Ishikawa (cell line): ENCODE data around the gene IL31RA.
A peak's percentile ranks its signal among the peaks of the same experiment; 100 is the strongest.

Experiments
- CEBPB ChIP-seq: IDR thresholded peaks from 2 replicates; pipeline ENCODE4 v1.6.1; 2012
- CREB1 ChIP-seq: IDR thresholded peaks from 2 replicates; pipeline ENCODE4 v1.6.1; 2012; ENCODE audit warnings: low read depth
- EGR1 ChIP-seq: IDR thresholded peaks from 2 replicates; pipeline ENCODE4 v1.6.1; 2012
- EP300 ChIP-seq: IDR thresholded peaks from 2 replicates; pipeline ENCODE4 v1.6.1; 2012; ENCODE audit warnings: borderline replicate concordance
- FOXM1 ChIP-seq: IDR thresholded peaks from 2 replicates; pipeline ENCODE4 v1.6.1; 2012; ENCODE audit warnings: low read depth, borderline replicate concordance
- NFIC ChIP-seq: IDR thresholded peaks from 2 replicates; pipeline ENCODE4 v1.6.1; 2012
- RAD21 ChIP-seq: IDR thresholded peaks from 2 replicates; pipeline ENCODE4 v1.6.1; 2012; ENCODE audit warnings: low read depth
- TAF1 ChIP-seq: IDR thresholded peaks from 2 replicates; pipeline ENCODE4 v1.6.1; 2012; ENCODE audit warnings: low read depth, mild to moderate bottlenecking
- TCF12 ChIP-seq: IDR thresholded peaks from 2 replicates; pipeline ENCODE4 v1.6.1; 2012; ENCODE audit warnings: low read depth
- TEAD4 ChIP-seq: IDR thresholded peaks from 2 replicates; pipeline ENCODE4 v1.6.1; 2012
- YY1 ChIP-seq: IDR thresholded peaks from 2 replicates; pipeline ENCODE4 v1.6.1; 2012; ENCODE audit warnings: low read depth
- ZBTB7A ChIP-seq: IDR thresholded peaks from 2 replicates; pipeline ENCODE4 v1.6.1; 2012; ENCODE audit warnings: low read depth
- TF ChIP-seq, protein P1 (sequence below): IDR thresholded peaks from 2 replicates; pipeline ENCODE4 v1.6.1; 2012
- TF ChIP-seq, protein P2 (sequence below): IDR thresholded peaks from 2 replicates; pipeline ENCODE4 v1.6.1; 2012; ENCODE audit warnings: low read depth, mild to moderate bottlenecking
- TF ChIP-seq, protein P3 (sequence below): IDR thresholded peaks from 2 replicates; pipeline ENCODE4 v1.6.1; 2012

The IL31RA gene

DNA sequence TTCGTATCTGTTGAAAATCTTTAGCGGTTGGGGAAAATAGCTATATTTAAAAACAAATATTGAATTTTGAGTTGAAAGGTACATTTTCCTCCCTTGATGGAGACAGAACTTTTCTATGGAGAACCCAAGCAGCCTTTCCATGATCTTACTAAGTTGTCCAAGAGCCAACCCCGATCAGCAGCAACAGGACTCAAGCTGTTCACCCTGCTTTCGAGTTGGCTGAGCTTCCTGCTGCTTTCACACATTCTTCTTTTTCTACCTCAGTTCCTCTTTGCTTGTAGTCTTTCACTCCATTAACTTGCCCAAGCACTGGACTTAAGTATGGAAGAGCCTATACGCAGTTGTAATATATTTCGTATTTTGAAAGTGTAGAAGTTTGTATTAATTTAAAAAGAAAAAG, 84.2 kb downstream of the IL31RA start:
- TF ChIP-seq, protein P1, sequence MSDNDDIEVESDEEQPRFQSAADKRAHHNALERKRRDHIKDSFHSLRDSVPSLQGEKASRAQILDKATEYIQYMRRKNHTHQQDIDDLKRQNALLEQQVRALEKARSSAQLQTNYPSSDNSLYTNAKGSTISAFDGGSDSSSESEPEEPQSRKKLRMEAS, result no peak
- TF ChIP-seq CREB1, result no peak
- no peak for TF ChIP-seq EP300
- TF ChIP-seq TEAD4, result no peak

DNA sequence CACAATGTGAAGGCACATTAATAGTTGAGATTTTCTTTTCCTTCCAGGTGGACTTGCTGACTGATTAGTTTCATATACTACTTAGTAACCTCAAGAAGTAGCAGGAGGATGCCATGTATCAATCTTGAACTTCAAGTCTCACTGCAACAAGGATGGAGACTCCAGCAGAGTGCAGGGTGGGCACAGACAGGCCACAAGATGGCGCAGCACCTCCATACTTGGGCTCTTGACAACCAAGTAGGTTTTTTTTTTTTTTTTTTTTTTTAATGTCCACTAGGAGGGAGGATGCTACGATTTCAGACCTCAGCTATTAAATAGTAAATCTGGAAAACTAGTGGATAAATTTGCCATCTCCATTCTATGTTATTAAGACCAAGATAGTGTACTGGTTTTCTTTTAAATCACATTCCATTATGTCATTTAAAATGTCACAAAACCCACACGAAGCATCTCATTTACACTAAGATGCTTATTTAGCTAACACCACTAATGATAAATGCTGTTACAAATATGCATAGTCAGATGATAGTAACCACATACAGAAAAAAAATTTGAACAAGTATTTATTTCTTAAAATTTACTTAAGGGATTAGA, 85.0 kb downstream of the IL31RA start:
- TF ChIP-seq, protein P2, sequence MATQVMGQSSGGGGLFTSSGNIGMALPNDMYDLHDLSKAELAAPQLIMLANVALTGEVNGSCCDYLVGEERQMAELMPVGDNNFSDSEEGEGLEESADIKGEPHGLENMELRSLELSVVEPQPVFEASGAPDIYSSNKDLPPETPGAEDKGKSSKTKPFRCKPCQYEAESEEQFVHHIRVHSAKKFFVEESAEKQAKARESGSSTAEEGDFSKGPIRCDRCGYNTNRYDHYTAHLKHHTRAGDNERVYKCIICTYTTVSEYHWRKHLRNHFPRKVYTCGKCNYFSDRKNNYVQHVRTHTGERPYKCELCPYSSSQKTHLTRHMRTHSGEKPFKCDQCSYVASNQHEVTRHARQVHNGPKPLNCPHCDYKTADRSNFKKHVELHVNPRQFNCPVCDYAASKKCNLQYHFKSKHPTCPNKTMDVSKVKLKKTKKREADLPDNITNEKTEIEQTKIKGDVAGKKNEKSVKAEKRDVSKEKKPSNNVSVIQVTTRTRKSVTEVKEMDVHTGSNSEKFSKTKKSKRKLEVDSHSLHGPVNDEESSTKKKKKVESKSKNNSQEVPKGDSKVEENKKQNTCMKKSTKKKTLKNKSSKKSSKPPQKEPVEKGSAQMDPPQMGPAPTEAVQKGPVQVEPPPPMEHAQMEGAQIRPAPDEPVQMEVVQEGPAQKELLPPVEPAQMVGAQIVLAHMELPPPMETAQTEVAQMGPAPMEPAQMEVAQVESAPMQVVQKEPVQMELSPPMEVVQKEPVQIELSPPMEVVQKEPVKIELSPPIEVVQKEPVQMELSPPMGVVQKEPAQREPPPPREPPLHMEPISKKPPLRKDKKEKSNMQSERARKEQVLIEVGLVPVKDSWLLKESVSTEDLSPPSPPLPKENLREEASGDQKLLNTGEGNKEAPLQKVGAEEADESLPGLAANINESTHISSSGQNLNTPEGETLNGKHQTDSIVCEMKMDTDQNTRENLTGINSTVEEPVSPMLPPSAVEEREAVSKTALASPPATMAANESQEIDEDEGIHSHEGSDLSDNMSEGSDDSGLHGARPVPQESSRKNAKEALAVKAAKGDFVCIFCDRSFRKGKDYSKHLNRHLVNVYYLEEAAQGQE, result no peak
- TF ChIP-seq NFIC (no peak), RAD21 (peak; percentile 91)

DNA sequence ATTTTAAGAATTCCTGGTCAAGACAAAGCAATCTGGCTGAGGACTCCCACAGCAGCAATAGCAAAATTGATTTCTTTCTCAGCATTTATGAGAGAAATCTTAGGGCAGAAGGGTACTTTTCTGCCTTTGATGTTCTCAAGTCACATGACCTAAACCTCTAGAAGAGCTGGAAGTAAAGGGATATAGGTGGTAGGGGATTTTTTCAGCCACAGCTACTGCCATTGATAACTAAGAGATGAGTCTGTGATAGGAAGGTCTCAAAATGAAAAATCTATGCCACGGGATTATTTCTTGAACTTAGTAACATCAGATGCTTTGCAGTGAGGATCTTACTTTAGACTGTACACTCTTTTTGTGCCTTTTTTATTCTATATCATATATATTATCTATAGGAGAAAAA, 108.1 kb downstream of the IL31RA start:
- no peak for TF ChIP-seq CEBPB
- no peak for TF ChIP-seq EGR1
- no peak for TF ChIP-seq TAF1
- no peak for TF ChIP-seq TCF12
- TF ChIP-seq, protein P3, sequence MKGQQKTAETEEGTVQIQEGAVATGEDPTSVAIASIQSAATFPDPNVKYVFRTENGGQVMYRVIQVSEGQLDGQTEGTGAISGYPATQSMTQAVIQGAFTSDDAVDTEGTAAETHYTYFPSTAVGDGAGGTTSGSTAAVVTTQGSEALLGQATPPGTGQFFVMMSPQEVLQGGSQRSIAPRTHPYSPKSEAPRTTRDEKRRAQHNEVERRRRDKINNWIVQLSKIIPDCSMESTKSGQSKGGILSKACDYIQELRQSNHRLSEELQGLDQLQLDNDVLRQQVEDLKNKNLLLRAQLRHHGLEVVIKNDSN, result no peak
- TF ChIP-seq, protein P2, result no peak
- TF ChIP-seq EP300, result no peak
- TF ChIP-seq, protein P1, result no peak
- no peak for TF ChIP-seq RAD21
- no peak for TF ChIP-seq CREB1
- no peak for TF ChIP-seq YY1
- no peak for TF ChIP-seq FOXM1

DNA sequence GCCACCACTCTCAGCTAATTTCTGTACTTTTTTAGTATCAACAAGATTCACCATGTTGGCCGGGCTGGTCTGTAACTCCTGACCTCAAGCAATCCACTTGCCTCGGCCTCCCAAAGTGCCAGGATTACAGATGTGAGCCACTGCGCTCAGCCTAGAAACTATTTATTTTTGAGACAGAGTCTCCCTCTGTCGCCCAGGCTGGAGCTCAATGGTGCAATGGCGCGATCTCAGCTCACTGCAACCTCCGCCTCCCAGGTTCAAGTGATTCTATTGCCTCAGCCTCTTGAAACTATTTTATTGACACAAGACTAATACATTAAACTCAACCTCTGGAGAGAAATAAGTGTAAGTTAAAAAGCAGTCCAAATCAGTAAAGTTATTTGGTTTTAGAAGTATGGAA, 109.6 kb downstream of the IL31RA start:
- TF ChIP-seq, protein P1, result no peak
- TF ChIP-seq TEAD4, result no peak
- TF ChIP-seq ZBTB7A, result no peak
- TF ChIP-seq, protein P3, result no peak
- TF ChIP-seq FOXM1, result no peak

DNA sequence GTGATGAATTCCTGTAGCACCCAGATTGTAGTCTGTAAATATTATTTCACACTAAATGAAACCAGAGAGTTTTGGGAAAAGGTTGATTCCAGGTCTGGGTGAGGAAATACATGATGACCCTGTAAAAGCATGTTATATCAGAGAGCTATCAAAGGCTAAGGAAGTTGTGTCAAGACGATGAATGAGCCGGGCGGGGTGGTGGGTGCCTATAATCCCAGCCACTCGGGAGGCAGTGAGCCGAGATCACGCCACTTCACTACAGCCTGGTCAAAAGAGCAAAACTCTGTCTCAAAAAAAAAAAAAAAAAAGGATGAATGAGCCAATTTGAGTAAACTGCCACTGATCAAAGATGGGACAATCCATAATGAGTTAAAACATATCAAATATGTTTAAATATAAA, 114.4 kb downstream of the IL31RA start:
- TF ChIP-seq NFIC (no peak), TEAD4 (no peak), TAF1 (no peak), CREB1 (no peak), RAD21 (no peak), CEBPB (no peak), EP300 (no peak), FOXM1 (no peak), EGR1 (no peak), ZBTB7A (no peak), TCF12 (no peak)
- TF ChIP-seq, protein P2, result no peak
- TF ChIP-seq, protein P3, result no peak
- TF ChIP-seq, protein P1, result no peak
